ENCODE results near the gene WBP1L.
"Not testable (repeated sequence)": the region's sequence is repeated elsewhere in the genome, so short reads cannot be mapped to it uniquely, and the experiment has no call there.

WBP1L gene

GRCh38 chr10:102731222-102731800 is 12.4 kb upstream of the WBP1L start:
- no peak overlapping the region for H3K4me3 ChIP-seq (ENCODE audit: control insufficient read depth, low read depth, low read length)
- no peak for DNase-seq (ENCODE audit: low read depth)
- TF ChIP-seq CTCF (conservative IDR thresholded peaks at IDR 0.05; ENCODE audit: control insufficient read depth, insufficient read depth, low read depth, low read length): no peak

- no peak overlapping the region for H3K4me3 ChIP-seq (ENCODE audit: control insufficient read depth, low read depth, low read length)
- no peak for DNase-seq (ENCODE audit: low read depth)
- no peak for TF ChIP-seq CTCF (conservative IDR thresholded peaks at IDR 0.05; ENCODE audit: control insufficient read depth, insufficient read depth, low read depth, low read length)
Observed at GRCh38 chr10:102732661-102733060, 11.1 kb upstream of the WBP1L start.

- no peak overlapping the region for H3K4me3 ChIP-seq (ENCODE audit: control insufficient read depth, low read depth, low read length)
- peak; percentile 84 for DNase-seq (ENCODE audit: low read depth)
- no peak for TF ChIP-seq CTCF (conservative IDR thresholded peaks at IDR 0.05; ENCODE audit: control insufficient read depth, insufficient read depth, low read depth, low read length)
Observed at GRCh38 chr10:102735065-102735562, 8.6 kb upstream of the WBP1L start.

GRCh38 chr10:102738692-102739121 is 5.0 kb upstream of the WBP1L start:
- TF ChIP-seq CTCF (conservative IDR thresholded peaks at IDR 0.05; ENCODE audit: control insufficient read depth, insufficient read depth, low read depth, low read length): no peak
- H3K4me3 ChIP-seq (ENCODE audit: control insufficient read depth, low read depth, low read length): no peak overlapping the region
- no peak for DNase-seq (ENCODE audit: low read depth)

- no peak for TF ChIP-seq CTCF (conservative IDR thresholded peaks at IDR 0.05; ENCODE audit: control insufficient read depth, insufficient read depth, low read depth, low read length)
- no peak overlapping the region for H3K4me3 ChIP-seq (ENCODE audit: control insufficient read depth, low read depth, low read length)
- no peak for DNase-seq (ENCODE audit: low read depth)
Observed at GRCh38 chr10:102740229-102740628, 3.5 kb upstream of the WBP1L start.

- no peak for TF ChIP-seq CTCF (conservative IDR thresholded peaks at IDR 0.05; ENCODE audit: control insufficient read depth, insufficient read depth, low read depth, low read length)
- DNase-seq (ENCODE audit: low read depth): no peak
- H3K4me3 ChIP-seq (ENCODE audit: control insufficient read depth, low read depth, low read length): no peak overlapping the region
Observed at GRCh38 chr10:102741726-102742237, 2.0 kb upstream of the WBP1L start.

- DNase-seq (ENCODE audit: low read depth); H3K4me3 ChIP-seq (ENCODE audit: control insufficient read depth, low read depth, low read length): not testable (repeated sequence)
Observed at GRCh38 chr10:102742313-102742712, 1.4 kb upstream of the WBP1L start.
